GM23338 (cell line): ENCODE results near the gene PLEKHG2. TPM values are rescaled to one million over a fixed set of nuclear protein-coding genes. Genes with fewer than 3 reads are reported as not detected.

Source experiments
- ATAC-seq: fragments of 200-7000 bp; cut with Tn5 transposase; 3 replicates; pipeline ENCODE4 v1.9.1; 2020
- DNase-seq: peaks from one replicate; pipeline ENCODE4 v3.0.0-alpha.2; 2015; ENCODE audit warnings: low spot score
- H2AFZ ChIP-seq: fragments of 200-600 bp; sonication (generic); 2 replicates; pipeline ENCODE4 v1.8.0; 2016; ENCODE audit warnings: antibody characterized with exemption, mild to moderate bottlenecking, moderate library complexity
- H3F3A ChIP-seq: fragments of 200-600 bp; sonication (generic); replicated peaks from 2 replicates; pipeline ENCODE4 v1.8.0; 2017; ENCODE audit warnings: antibody characterized with exemption, mixed run types, low read depth
- H3K27ac ChIP-seq: fragments of 200-600 bp; sonication (generic); 2 replicates; pipeline ENCODE4 v1.6.1; 2016; ENCODE audit warnings: low read depth
- H3K27me3 ChIP-seq: fragments of 200-600 bp; sonication (generic); 2 replicates; pipeline ENCODE4 v1.8.0; 2016; ENCODE audit warnings: mild to moderate bottlenecking, mixed run types, moderate library complexity; ENCODE audit not compliant: insufficient read depth
- H3K36me3 ChIP-seq: fragments of 200-600 bp; sonication (generic); 2 replicates; pipeline ENCODE4 v1.8.0; 2016; ENCODE audit warnings: mild to moderate bottlenecking; ENCODE audit not compliant: insufficient read depth
- H3K4me1 ChIP-seq: fragments of 200-600 bp; sonication (generic); 2 replicates; pipeline ENCODE4 v1.8.0; 2016; ENCODE audit warnings: mild to moderate bottlenecking, moderate library complexity; ENCODE audit not compliant: insufficient read depth
- H3K4me2 ChIP-seq: fragments of 200-600 bp; sonication (generic); 2 replicates; pipeline ENCODE4 v1.7.1; 2017; ENCODE audit warnings: mixed run types
- H3K4me3 ChIP-seq: fragments of 200-600 bp; sonication (generic); 2 replicates; pipeline ENCODE4 v1.6.1; 2016; ENCODE audit warnings: mixed run types
- H3K79me2 ChIP-seq: fragments of 200-600 bp; sonication (generic); replicated peaks from 2 replicates; pipeline ENCODE4 v1.8.0; 2017; ENCODE audit warnings: mild to moderate bottlenecking; ENCODE audit not compliant: insufficient read depth
- H3K9me2 ChIP-seq: fragments of 200-600 bp; sonication (generic); 2 replicates; pipeline ENCODE4 v1.8.0; 2017; ENCODE audit not compliant: insufficient read depth
- H4K20me1 ChIP-seq: fragments of 200-600 bp; sonication (generic); replicated peaks from 2 replicates; pipeline ENCODE4 v1.8.0; 2017; ENCODE audit warnings: mild to moderate bottlenecking; ENCODE audit not compliant: insufficient read depth
- H3K27ac Mint-ChIP-seq: 2 replicates; pipeline ENCODE4 v1.8.0; 2020; ENCODE audit warnings: inconsistent platforms, mild to moderate bottlenecking, moderate library complexity, mixed read lengths
- H3K27me3 Mint-ChIP-seq: 3 replicates; pipeline ENCODE4 v1.8.0; 2022; ENCODE audit warnings: low read depth, mild to moderate bottlenecking, moderate library complexity, mixed read lengths, inconsistent platforms; ENCODE audit not compliant: insufficient read depth, poor library complexity
- H3K36me3 Mint-ChIP-seq: 3 replicates; pipeline ENCODE4 v1.8.0; 2021; ENCODE audit warnings: low read depth, mild to moderate bottlenecking, inconsistent platforms, moderate library complexity, mixed read lengths
- H3K4me1 Mint-ChIP-seq: 3 replicates; pipeline ENCODE4 v1.8.0; 2020; ENCODE audit warnings: mild to moderate bottlenecking, inconsistent platforms, mixed read lengths
- H3K4me3 Mint-ChIP-seq: 3 replicates; pipeline ENCODE4 v1.8.0; 2021; ENCODE audit warnings: moderate library complexity, mild to moderate bottlenecking, inconsistent platforms, mixed read lengths
- H3K9me3 Mint-ChIP-seq: 3 replicates; pipeline ENCODE4 v1.8.0; 2020; ENCODE audit warnings: moderate library complexity, mild to moderate bottlenecking, inconsistent platforms, mixed read lengths
- CREB1 ChIP-seq: fragments of 250-450 bp; sonication (Bioruptor Pico); IDR thresholded peaks from 2 replicates; pipeline ENCODE4 v1.5.0; 2020; ENCODE audit warnings: low read depth, mild to moderate bottlenecking, moderate library complexity
- CTCF ChIP-seq, 2 experiments: fragments of 200-600 bp in 1 of 2; sonication (generic) in 1 of 2; conservative IDR thresholded peaks; 2 replicates each; pipeline versions ENCODE4 v1.5.1 to v1.6.1; 2016 to 2017; ENCODE audit warnings: antibody characterized with exemption in 2 of 2, low read depth in 2 of 2, mild to moderate bottlenecking in 2 of 2, moderate library complexity in 1 of 2
- ETS1 ChIP-seq: IDR thresholded peaks from 2 replicates; pipeline ENCODE4 v1.6.1; 2016; ENCODE audit warnings: antibody characterized with exemption
- EZH2 ChIP-seq: fragments of 200-600 bp; sonication (generic); IDR thresholded peaks from one replicate; pipeline ENCODE4 v1.8.0; 2017; ENCODE audit warnings: antibody characterized with exemption, mild to moderate bottlenecking, low read depth; ENCODE audit not compliant: unreplicated experiment
- EZH2phosphoT487 ChIP-seq: fragments of 200-600 bp; sonication (generic); IDR thresholded peaks from one replicate; pipeline ENCODE4 v1.8.1; 2018; ENCODE audit warnings: antibody characterized with exemption; ENCODE audit not compliant: unreplicated experiment
- NANOG ChIP-seq: IDR thresholded peaks from 2 replicates; pipeline ENCODE4 v1.6.1; 2016; ENCODE audit warnings: antibody characterized with exemption, borderline replicate concordance
- POLR2AphosphoS5 ChIP-seq: IDR thresholded peaks from 2 replicates; pipeline ENCODE4 v1.6.1; 2016; ENCODE audit warnings: antibody characterized with exemption, low read depth
- STAT1 ChIP-seq: IDR thresholded peaks from one replicate; pipeline ENCODE4 v1.6.1; 2016; ENCODE audit warnings: antibody characterized with exemption; ENCODE audit not compliant: unreplicated experiment
- ZNF331 ChIP-seq: fragments of 250-450 bp; sonication (Bioruptor Pico); IDR thresholded peaks from 2 replicates; pipeline ENCODE4 v1.5.0; 2020; ENCODE audit warnings: low read depth, mild to moderate bottlenecking, moderate library complexity
- polyA plus RNA-seq: library from polyadenylated mRNA; unstranded; fragments of >200 nt; fragmentation: Nextera tagmentation; extraction: Ambion mirVana; gene quantifications from 2 replicates; pipeline ENCODE4 v1.2.1, GENCODE V29; 2016
- total RNA-seq: library from RNA; depleted of rRNA; stranded (reverse); fragments of >200 nt; shearing (Covaris generic); gene quantifications from 2 replicates; pipeline ENCODE4 v1.2.3, GENCODE V29; 2014

The PLEKHG2 gene
- total and polyA plus RNA-seq, 2 experiments from 2014 or later: 15.5 to 41.3 TPM

GRCh38 chr19:39365531-39365930 is 46.9 kb upstream of the PLEKHG2 start:
- no peaks in the 10 kb centered on the region for H3K4me1 ChIP-seq
- no peak overlapping the region for H2AFZ ChIP-seq
- peaks cover 7% of the 10 kb centered on the region for H3K27me3 Mint-ChIP-seq
- peaks cover 49% of the 10 kb centered on the region for H3K36me3 Mint-ChIP-seq
- H3K9me2 ChIP-seq: no peaks in the 10 kb centered on the region
- no peak for ATAC-seq
- no peak overlapping the region for H3K4me3 Mint-ChIP-seq
- DNase-seq: no peak
- no peaks in the 10 kb centered on the region for H3K4me1 Mint-ChIP-seq
- H3K27ac ChIP-seq: no peak overlapping the region
- no peaks in the 10 kb centered on the region; the same call in 2 of the 3 replicates for H3K9me3 Mint-ChIP-seq
- no peaks in the 10 kb centered on the region for H3K79me2 ChIP-seq
- peaks cover 5% of the 10 kb centered on the region; the same call in 1 of the 2 replicates for H4K20me1 ChIP-seq
- no peak overlapping the region for H3K4me2 ChIP-seq
- TF ChIP-seq POLR2AphosphoS5: no peak
- no peak for TF ChIP-seq CTCF (conservative IDR thresholded peaks at IDR 0.05; ENCODE audit: low read depth in 2 of 2)
- TF ChIP-seq ZNF331: no peak
- TF ChIP-seq NANOG: no peak
- TF ChIP-seq ETS1: no peak
- TF ChIP-seq EZH2phosphoT487: no peak
- TF ChIP-seq CREB1 (CRISPR knock-in tag): no peak
- TF ChIP-seq EZH2: no peak
- TF ChIP-seq STAT1: no peak
- no peak overlapping the region for H3K27ac Mint-ChIP-seq
- no peak overlapping the region for H3K4me3 ChIP-seq
- H3F3A ChIP-seq: 0 out of 2 replicates have a peak, but pooled peaks cover 2% of the 10 kb centered on the region
- H3K27me3 ChIP-seq: no peaks in the 10 kb centered on the region
- no peaks in the 10 kb centered on the region for H3K36me3 ChIP-seq

- peaks cover 6% of the 10 kb centered on the region; the same call in 1 of the 2 replicates for H4K20me1 ChIP-seq
- no peaks in the 10 kb centered on the region for H3K4me1 ChIP-seq
- H3K27me3 ChIP-seq: no peaks in the 10 kb centered on the region
- H2AFZ ChIP-seq: no peak overlapping the region
- no peak overlapping the region for H3K27ac ChIP-seq
- H3K36me3 ChIP-seq: peaks cover 10% of the 10 kb centered on the region; the same call in 1 of the 2 replicates
- Mint-ChIP-seq H3K4me1 (no peaks in the 10 kb centered on the region), H3K4me3 (no peak overlapping the region), H3K27me3 (peaks cover 2% of the 10 kb centered on the region), H3K9me3 (no peaks in the 10 kb centered on the region; the same call in 2 of the 3 replicates), H3K36me3 (peaks cover 47% of the 10 kb centered on the region), H3K27ac (no peak overlapping the region)
- TF ChIP-seq STAT1 (no peak), ETS1 (no peak)
- H3K4me2 ChIP-seq: no peak overlapping the region
- H3K79me2 ChIP-seq: no peaks in the 10 kb centered on the region
- DNase-seq (no peak), ATAC-seq (no peak)
- no peak overlapping the region for H3K4me3 ChIP-seq
- H3F3A ChIP-seq: 0 out of 2 replicates have a peak, but pooled peaks cover 5% of the 10 kb centered on the region
- no peaks in the 10 kb centered on the region for H3K9me2 ChIP-seq
These were observed 43.3 kb upstream of the PLEKHG2 start for GRCh38 chr19:39369200-39369599.
